ENCODE results near the gene NUDCD2.

DNA sequence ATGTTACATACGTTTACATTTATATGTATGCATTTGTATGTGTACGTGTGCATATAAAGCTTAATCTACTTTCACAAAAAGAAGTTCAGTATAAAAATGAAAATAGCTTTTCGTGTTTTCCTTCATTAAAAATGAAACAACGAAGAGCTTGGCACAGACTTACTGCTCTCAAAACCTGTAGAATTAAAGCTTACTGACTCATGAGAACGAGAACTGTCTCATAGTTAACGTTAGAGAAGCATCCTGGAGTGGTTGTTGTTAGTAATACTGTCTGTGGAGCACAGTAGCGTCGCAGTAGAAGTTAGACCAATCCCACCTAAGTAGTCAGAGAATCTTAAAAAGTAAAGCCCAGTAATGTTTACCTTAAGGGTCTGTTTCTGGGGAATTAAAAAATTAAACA is 46.8 kb upstream of the NUDCD2 start:
- TF ChIP-seq, protein P1, sequence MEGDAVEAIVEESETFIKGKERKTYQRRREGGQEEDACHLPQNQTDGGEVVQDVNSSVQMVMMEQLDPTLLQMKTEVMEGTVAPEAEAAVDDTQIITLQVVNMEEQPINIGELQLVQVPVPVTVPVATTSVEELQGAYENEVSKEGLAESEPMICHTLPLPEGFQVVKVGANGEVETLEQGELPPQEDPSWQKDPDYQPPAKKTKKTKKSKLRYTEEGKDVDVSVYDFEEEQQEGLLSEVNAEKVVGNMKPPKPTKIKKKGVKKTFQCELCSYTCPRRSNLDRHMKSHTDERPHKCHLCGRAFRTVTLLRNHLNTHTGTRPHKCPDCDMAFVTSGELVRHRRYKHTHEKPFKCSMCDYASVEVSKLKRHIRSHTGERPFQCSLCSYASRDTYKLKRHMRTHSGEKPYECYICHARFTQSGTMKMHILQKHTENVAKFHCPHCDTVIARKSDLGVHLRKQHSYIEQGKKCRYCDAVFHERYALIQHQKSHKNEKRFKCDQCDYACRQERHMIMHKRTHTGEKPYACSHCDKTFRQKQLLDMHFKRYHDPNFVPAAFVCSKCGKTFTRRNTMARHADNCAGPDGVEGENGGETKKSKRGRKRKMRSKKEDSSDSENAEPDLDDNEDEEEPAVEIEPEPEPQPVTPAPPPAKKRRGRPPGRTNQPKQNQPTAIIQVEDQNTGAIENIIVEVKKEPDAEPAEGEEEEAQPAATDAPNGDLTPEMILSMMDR (conservative IDR thresholded peaks at IDR 0.05 in 1 of 2, IDR thresholded peaks at IDR 0.05 in 1 of 2; ENCODE audit: extremely low read depth in 1 of 2, insufficient read depth in 1 of 2, low read depth in 1 of 2, low read length in 2 of 2), result no peak
- no peak for TF ChIP-seq EZH2 (IDR thresholded peaks at IDR 0.05; ENCODE audit: borderline replicate concordance, low read length)

Measured in mammary epithelial cell (primary cell).